Natural killer cell (primary cell): ENCODE data around the gene UPF3B. TPM values are rescaled to one million over a fixed set of nuclear protein-coding genes. Genes with fewer than 3 reads are reported as not detected.

Experiments
- ATAC-seq, 3 donors: fragments of 150-1000 bp in 2 of 3; fragments of 200-7000 bp in 1 of 3; cut with Tn5 transposase; 1 replicate in 1 of 3; 2 replicates in 2 of 3; pipeline ENCODE4 v1.10.0; 2021; ENCODE audit warnings: mild to moderate bottlenecking in 2 of 3, moderate library complexity in 2 of 3
- DNase-seq, 2 donors: peaks; one replicate each; pipeline versions ENCODE4 v3.0.0 to v3.0.0-alpha.2; 2013 to 2021; ENCODE audit warnings: mixed read lengths in 1 of 2
- H3K27ac ChIP-seq: one replicate; pipeline ENCODE4 v1.5.1; 2013; ENCODE audit warnings: mild to moderate bottlenecking, low read length
- H3K27me3 ChIP-seq: one replicate; pipeline ENCODE4 v1.6.1; 2013; ENCODE audit warnings: low read length; ENCODE audit not compliant: control insufficient read depth, insufficient read depth
- H3K36me3 ChIP-seq: one replicate; pipeline ENCODE4 v1.6.1; 2013; ENCODE audit warnings: low read length; ENCODE audit not compliant: control insufficient read depth, insufficient read depth
- H3K4me1 ChIP-seq: one replicate; pipeline ENCODE4 v1.6.1; 2013; ENCODE audit warnings: low read length; ENCODE audit not compliant: control insufficient read depth, insufficient read depth
- H3K4me3 ChIP-seq: one replicate; pipeline ENCODE4 v1.5.1; 2013; ENCODE audit warnings: low read length
- H3K9me3 ChIP-seq: one replicate; pipeline ENCODE4 v1.6.1; 2013; ENCODE audit warnings: low read length; ENCODE audit not compliant: control insufficient read depth, insufficient read depth
- H3K27ac Mint-ChIP-seq, 2 donors: one replicate each; pipeline ENCODE4 v1.8.0; 2022; ENCODE audit warnings: mild to moderate bottlenecking in 2 of 2, mixed read lengths in 2 of 2, moderate library complexity in 1 of 2
- H3K27me3 Mint-ChIP-seq, 2 donors: one replicate each; pipeline ENCODE4 v1.8.0; 2022; ENCODE audit warnings: low read depth in 2 of 2, mixed read lengths in 2 of 2
- H3K36me3 Mint-ChIP-seq: one replicate; pipeline ENCODE4 v1.8.0; 2022; ENCODE audit warnings: mixed read lengths
- H3K4me1 Mint-ChIP-seq, 2 donors: one replicate each; pipeline ENCODE4 v1.8.0; 2022; ENCODE audit warnings: mixed read lengths in 2 of 2
- H3K4me3 Mint-ChIP-seq: one replicate; pipeline ENCODE4 v1.8.0; 2022; ENCODE audit warnings: mild to moderate bottlenecking, moderate library complexity, mixed read lengths
- H3K9me3 Mint-ChIP-seq, 2 donors: one replicate each; pipeline ENCODE4 v1.8.0; 2022; ENCODE audit warnings: mixed read lengths in 2 of 2
- WGBS: methylation state at CpG from one replicate; pipeline ENCODE4 v1.1.7; 2013; ENCODE audit warnings: missing lambda C conversion rate; ENCODE audit not compliant: insufficient coverage; 5-methylcytosine and 5-hydroxymethylcytosine counted together
- intact Hi-C: fragments of 100-400 bp; cut with micrococcal nuclease; formaldehyde crosslinking; loops from one replicate; pipeline ENCODE4 v1.14.2; 2022
- total RNA-seq, 4 donors: library from RNA; stranded (reverse); fragments of 120-200 nt in 1 of 4; gene quantifications; one replicate each; pipeline versions ENCODE4 v1.2.3 to v1.2.4, GENCODE V29; 2013 to 2022
- TF ChIP-seq, protein P1 (sequence below): fragments of 200-600 bp; IDR thresholded peaks from one replicate; pipeline ENCODE4 v1.8.0; 2022; ENCODE audit warnings: antibody characterized with exemption

The UPF3B gene
- total RNA-seq, 3 donors from 2014 or later (not counting 1 experiment from before 2014, with no cell fraction given), result 9.3 to 16.4 (median 12.4) TPM

DNA sequence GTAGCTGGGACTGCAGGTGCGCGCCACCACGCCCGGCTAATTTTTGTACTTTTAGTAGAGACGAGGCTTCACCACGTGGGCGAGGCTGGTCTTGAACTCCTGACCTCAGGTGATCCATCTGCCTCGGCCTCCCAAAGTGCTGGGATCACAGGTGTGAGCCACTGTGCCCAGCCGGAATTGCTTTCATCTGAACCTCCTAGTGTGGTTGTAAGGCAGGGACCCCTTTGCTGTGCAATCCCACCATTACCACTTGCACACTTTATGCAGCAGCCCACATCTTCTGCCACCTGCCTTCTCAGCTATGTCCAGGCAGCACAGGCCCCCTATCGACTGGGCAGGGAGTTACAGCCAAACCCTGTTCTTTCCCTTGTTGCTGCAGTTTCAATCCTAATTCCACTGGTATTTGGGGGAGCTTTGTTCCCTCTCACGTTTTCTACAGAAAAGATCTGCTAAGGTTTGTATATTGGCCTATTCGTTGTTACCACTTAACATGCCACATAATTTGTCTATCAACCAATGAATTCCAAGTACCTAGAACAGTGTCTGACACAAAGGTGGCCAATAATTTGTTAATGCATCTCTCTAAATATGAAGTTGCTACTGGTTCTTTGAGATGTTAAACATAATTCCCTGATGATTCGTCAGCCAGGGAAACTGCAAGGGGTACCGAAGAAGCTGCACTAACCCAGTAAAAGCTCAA, 67.9 kb downstream of the UPF3B start:
- Histone ChIP-seq H3K9me3 (no peaks in the 10 kb centered on the region), H3K4me3 (no peak overlapping the region), H3K36me3 (peaks cover 28% of the 10 kb centered on the region), H3K27me3 (no peaks in the 10 kb centered on the region), H3K27ac (no peak overlapping the region), H3K4me1 (peaks cover 27% of the 10 kb centered on the region)
- no peaks in the 10 kb centered on the region for H3K36me3 Mint-ChIP-seq
- 78% methylated on average over 13 of the region's 14 CpGs for WGBS
- H3K4me1 Mint-ChIP-seq, result peaks cover 9 to 13% of the 10 kb centered on the region in 2 donors
- intact Hi-C loops, result no loop called here
- H3K9me3 Mint-ChIP-seq, result no peaks in the 10 kb centered on the region
- H3K27ac Mint-ChIP-seq, result peak overlapping the region; percentile 19 to 48
- peak; percentile 54 to 90 (median 75) for ATAC-seq
- H3K4me3 Mint-ChIP-seq, result no peak overlapping the region
- no peaks in the 10 kb centered on the region for H3K27me3 Mint-ChIP-seq
- peak; percentile 32 to 69 for DNase-seq
- TF ChIP-seq, protein P1, sequence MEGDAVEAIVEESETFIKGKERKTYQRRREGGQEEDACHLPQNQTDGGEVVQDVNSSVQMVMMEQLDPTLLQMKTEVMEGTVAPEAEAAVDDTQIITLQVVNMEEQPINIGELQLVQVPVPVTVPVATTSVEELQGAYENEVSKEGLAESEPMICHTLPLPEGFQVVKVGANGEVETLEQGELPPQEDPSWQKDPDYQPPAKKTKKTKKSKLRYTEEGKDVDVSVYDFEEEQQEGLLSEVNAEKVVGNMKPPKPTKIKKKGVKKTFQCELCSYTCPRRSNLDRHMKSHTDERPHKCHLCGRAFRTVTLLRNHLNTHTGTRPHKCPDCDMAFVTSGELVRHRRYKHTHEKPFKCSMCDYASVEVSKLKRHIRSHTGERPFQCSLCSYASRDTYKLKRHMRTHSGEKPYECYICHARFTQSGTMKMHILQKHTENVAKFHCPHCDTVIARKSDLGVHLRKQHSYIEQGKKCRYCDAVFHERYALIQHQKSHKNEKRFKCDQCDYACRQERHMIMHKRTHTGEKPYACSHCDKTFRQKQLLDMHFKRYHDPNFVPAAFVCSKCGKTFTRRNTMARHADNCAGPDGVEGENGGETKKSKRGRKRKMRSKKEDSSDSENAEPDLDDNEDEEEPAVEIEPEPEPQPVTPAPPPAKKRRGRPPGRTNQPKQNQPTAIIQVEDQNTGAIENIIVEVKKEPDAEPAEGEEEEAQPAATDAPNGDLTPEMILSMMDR, result peak; percentile 65

Other genes starting within 250 kb of the UPF3B start
- 1 to 10 TPM; 6.7 to 9.2 (median 6.9) TPM for gene NKRF, start 246.5 kb downstream of the UPF3B start, total RNA-seq
- gene SEPTIN6, start 159.8 kb downstream of the UPF3B start, total RNA-seq, result 100 to 1,000 TPM; 138 to 202 (median 158) TPM
- gene SOWAHD, start 94.4 kb downstream of the UPF3B start, total RNA-seq, result under 1 TPM in 1 of 3 donors, not detected in 2; 0.23 TPM
- 1,000 to 10,000 TPM; 1,040 to 1,487 (median 1,381) TPM for gene RPL39, start 61.3 kb downstream of the UPF3B start, total RNA-seq
- 10 to 100 TPM; 29.6 to 45.9 (median 34.7) TPM for gene RNF113A, start 18.8 kb upstream of the UPF3B start, total RNA-seq
- 10 to 100 TPM; 43.6 to 56.8 (median 54.9) TPM for gene NDUFA1, start 18.9 kb upstream of the UPF3B start, total RNA-seq
- not detected for gene AKAP14, start 42.9 kb upstream of the UPF3B start, total RNA-seq
- gene NKAP, start 90.8 kb upstream of the UPF3B start, total RNA-seq, result 10 to 100 TPM; 14.7 to 20.0 (median 15.4) TPM
- gene RHOXF2B, start 224.7 kb upstream of the UPF3B start, total RNA-seq, result not detected